OCI-LY1 (cell line): ENCODE data around the gene GPHA2.
A peak's percentile ranks its signal among the peaks of the same experiment; 100 is the strongest.
"Not testable (repeated sequence)": the region's sequence is repeated elsewhere in the genome, so short reads cannot be mapped to it uniquely, and the experiment has no call there.

Experiments used
- H2AFZ ChIP-seq: fragments of 200-600 bp; sonication (generic), shearing (Covaris generic); 2 replicates; pipeline ENCODE4 v1.6.0; 2014; ENCODE audit warnings: antibody characterized with exemption, mild to moderate bottlenecking, low read length
- H3F3A ChIP-seq: fragments of 200-600 bp; sonication (generic), shearing (Covaris generic); 2 replicates; pipeline ENCODE4 v1.6.0; 2014; ENCODE audit warnings: mild to moderate bottlenecking, antibody characterized with exemption, low read length, moderate library complexity; ENCODE audit not compliant: insufficient read depth
- H3K27ac ChIP-seq: fragments of 200-600 bp; sonication (generic); 2 replicates; pipeline ENCODE4 v1.5.1; 2014; ENCODE audit warnings: low read length, mixed run types, mild to moderate bottlenecking, low read depth; ENCODE audit not compliant: poor library complexity, severe bottlenecking
- H3K27me3 ChIP-seq: fragments of 200-600 bp; sonication (generic); 2 replicates; pipeline ENCODE4 v1.6.0; 2014; ENCODE audit warnings: antibody characterized with exemption, mild to moderate bottlenecking, low read length, moderate library complexity; ENCODE audit not compliant: insufficient read depth
- H3K36me3 ChIP-seq: fragments of 200-600 bp; sonication (generic); 2 replicates; pipeline ENCODE4 v1.6.1; 2014; ENCODE audit warnings: mild to moderate bottlenecking, antibody characterized with exemption, low read length, moderate library complexity, mixed read lengths; ENCODE audit not compliant: insufficient read depth
- H3K4me1 ChIP-seq: fragments of 200-600 bp; sonication (generic); 2 replicates; pipeline ENCODE4 v1.5.1; 2014; ENCODE audit warnings: mild to moderate bottlenecking, low read length, moderate library complexity; ENCODE audit not compliant: insufficient read depth, severe bottlenecking
- H3K4me2 ChIP-seq: fragments of 200-600 bp; sonication (generic), shearing (Covaris generic); 2 replicates; pipeline ENCODE4 v1.6.1; 2014; ENCODE audit warnings: low read length
- H3K4me3 ChIP-seq: fragments of 200-600 bp; sonication (generic); 2 replicates; pipeline ENCODE4 v1.5.1; 2014; ENCODE audit warnings: low read length, low read depth, mild to moderate bottlenecking, mixed read lengths; ENCODE audit not compliant: poor library complexity, severe bottlenecking
- H3K79me2 ChIP-seq: fragments of 200-600 bp; shearing (Covaris generic); 2 replicates; pipeline ENCODE4 v1.6.1; 2016; ENCODE audit warnings: mixed run types, low read length, mixed read lengths; ENCODE audit not compliant: insufficient read depth
- H3K9ac ChIP-seq: fragments of 200-600 bp; sonication (generic), shearing (Covaris generic); 2 replicates; pipeline ENCODE4 v1.6.1; 2014; ENCODE audit warnings: mild to moderate bottlenecking, low read length, mixed read lengths
- H3K9me2 ChIP-seq: fragments of 200-600 bp; sonication (generic), shearing (Covaris generic); 2 replicates; pipeline ENCODE4 v1.6.1; 2014; ENCODE audit warnings: low read depth, mild to moderate bottlenecking, low read length, mixed read lengths
- H3K9me3 ChIP-seq: fragments of 200-600 bp; shearing (Covaris generic); 2 replicates; pipeline ENCODE4 v1.6.1; 2014; ENCODE audit warnings: low read length, mixed read lengths
- H4K20me1 ChIP-seq: fragments of 200-600 bp; sonication (generic), shearing (Covaris generic); 2 replicates; pipeline ENCODE4 v1.6.0; 2016; ENCODE audit warnings: mild to moderate bottlenecking, low read length; ENCODE audit not compliant: insufficient read depth
- CTCF ChIP-seq: fragments of 200-600 bp; sonication (generic), shearing (Covaris generic); IDR thresholded peaks from 2 replicates; pipeline ENCODE4 v1.5.1; 2017; ENCODE audit warnings: mild to moderate bottlenecking, antibody characterized with exemption, low read length, moderate library complexity, mixed read lengths
- EZH2 ChIP-seq: fragments of 200-600 bp; sonication (generic), shearing (Covaris generic); IDR thresholded peaks from 2 replicates; pipeline ENCODE4 v1.8.0; 2017; ENCODE audit warnings: borderline replicate concordance, mixed run types, mild to moderate bottlenecking, antibody characterized with exemption, low read length, moderate library complexity, mixed read lengths

The GPHA2 gene, protein sequence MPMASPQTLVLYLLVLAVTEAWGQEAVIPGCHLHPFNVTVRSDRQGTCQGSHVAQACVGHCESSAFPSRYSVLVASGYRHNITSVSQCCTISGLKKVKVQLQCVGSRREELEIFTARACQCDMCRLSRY

DNA sequence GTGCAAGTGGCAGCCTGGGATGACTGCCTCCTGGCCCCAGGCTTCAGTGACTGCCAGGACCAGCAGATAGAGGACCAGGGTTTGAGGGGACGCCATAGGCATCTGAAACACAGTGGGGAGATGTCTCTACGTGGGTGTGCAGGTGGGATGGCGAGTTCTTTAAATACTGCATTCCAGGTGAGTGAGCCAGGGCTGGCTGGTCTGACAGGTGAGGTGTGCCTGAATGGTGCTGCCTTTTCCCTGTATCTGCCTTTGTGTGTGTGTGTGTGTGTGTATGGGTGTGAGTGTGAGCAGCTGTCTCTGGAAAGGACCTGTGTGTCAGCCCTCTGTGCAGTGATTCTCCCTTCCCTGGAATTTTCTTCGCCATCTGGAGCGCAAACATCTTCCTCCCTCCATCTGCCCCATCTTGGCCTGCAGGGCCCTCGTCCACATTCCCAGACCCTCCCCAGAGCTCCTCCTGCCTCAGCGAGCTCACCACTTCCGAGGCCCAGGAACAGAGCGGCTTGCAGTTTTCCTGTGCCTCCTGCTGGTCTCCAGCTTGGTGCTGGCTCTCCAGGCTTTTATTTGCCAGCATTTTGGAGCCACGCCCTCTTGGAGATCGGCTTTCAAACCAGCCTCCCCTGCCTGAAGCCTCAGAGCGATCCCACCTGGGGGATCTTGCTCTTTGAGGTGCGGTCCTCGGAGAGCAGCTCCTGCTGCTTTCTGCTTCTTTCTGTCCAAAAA is at the start of gene GPHA2:
GPHA2 (minus strand) TSS at position 535 of the 723 bp plus-strand sequence; CDS start at position 102, 433 bp downstream.
- H3K4me1 ChIP-seq = no peaks in the 10 kb centered on the region
- H4K20me1 ChIP-seq = no peaks in the 10 kb centered on the region
- H3K9me2 ChIP-seq = no peaks in the 10 kb centered on the region
- H3K4me3 ChIP-seq = no peak within 1 kb of the TSS
- H3K79me2 ChIP-seq = no peaks in the 10 kb centered on the region
- H3K36me3 ChIP-seq = peaks cover 25% of the 10 kb centered on the region
- no peaks in the 10 kb centered on the region for H3F3A ChIP-seq
- H2AFZ ChIP-seq = no peak within 1 kb of the TSS
- H3K9me3 ChIP-seq = no peaks in the 10 kb centered on the region
- no peak within 1 kb of the TSS for H3K4me2 ChIP-seq
- no peak for TF ChIP-seq EZH2
- no peak for TF ChIP-seq CTCF
- H3K27me3 ChIP-seq = no peaks in the 10 kb centered on the region; the same call in 1 of the 2 replicates
- no peak within 1 kb of the TSS for H3K9ac ChIP-seq
- H3K27ac ChIP-seq = no peak within 1 kb of the TSS

DNA sequence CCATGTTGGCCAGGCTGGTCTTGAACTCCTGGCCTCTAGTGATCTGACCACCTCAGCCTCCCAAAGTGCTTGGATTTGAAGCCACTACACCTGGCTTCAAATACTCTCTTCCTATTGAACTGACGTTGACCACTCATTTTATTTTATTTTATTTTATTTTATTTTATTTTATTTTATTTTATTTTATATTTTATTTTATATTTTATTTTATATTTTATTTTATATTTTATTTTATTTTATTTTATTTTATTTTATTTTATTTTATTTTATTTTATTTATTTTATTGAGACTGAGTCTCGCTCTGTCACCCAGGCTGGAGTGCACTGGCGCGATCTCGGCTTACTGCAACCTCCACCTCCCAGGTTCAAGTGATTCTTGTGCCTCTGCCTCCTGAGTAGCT is 47.6 kb upstream of the GPHA2 start:
- not testable (repeated sequence) for H3K9me2 ChIP-seq, H3K79me2 ChIP-seq, H3K4me3 ChIP-seq, H3K9me3 ChIP-seq, H3F3A ChIP-seq, H4K20me1 ChIP-seq, H3K36me3 ChIP-seq, H3K9ac ChIP-seq, H3K27ac ChIP-seq, H2AFZ ChIP-seq, H3K4me2 ChIP-seq, H3K27me3 ChIP-seq
- H3K4me1 ChIP-seq = peaks cover 11% of the 10 kb centered on the region

DNA sequence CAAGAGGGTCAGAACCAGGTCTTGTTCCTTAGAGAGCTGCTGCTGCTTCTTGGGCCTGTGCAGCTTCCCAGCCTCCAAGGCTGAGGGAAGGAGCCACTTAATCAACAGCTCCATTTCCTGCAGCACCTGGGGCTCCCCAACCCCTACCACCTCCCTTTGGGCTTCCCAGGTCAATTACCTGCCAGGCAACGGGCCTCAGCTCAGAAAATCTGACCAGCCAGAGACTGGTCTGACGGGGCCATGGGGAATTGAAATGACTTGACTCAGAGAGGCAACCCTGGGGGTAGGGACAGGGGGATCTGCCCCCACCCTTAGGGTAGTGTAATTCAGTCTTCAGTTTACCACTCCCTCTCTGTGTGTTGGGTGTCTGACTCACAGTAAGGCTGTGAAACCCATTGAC is 41.0 kb upstream of the GPHA2 start:
- Histone ChIP-seq H3F3A (no peaks in the 10 kb centered on the region), H3K79me2 (no peaks in the 10 kb centered on the region), H3K4me2 (no peak overlapping the region), H3K27me3 (no peaks in the 10 kb centered on the region; the same call in 1 of the 2 replicates), H3K27ac (no peak overlapping the region), H3K9me2 (no peaks in the 10 kb centered on the region), H3K4me1 (peaks cover 28% of the 10 kb centered on the region), H3K36me3 (no peaks in the 10 kb centered on the region), H2AFZ (no peak overlapping the region), H3K9ac (no peak overlapping the region), H3K9me3 (no peaks in the 10 kb centered on the region), H4K20me1 (no peaks in the 10 kb centered on the region), H3K4me3 (no peak overlapping the region)
- TF ChIP-seq EZH2 (no peak), CTCF (no peak)

- Histone ChIP-seq H3K4me1 (peaks cover 39% of the 10 kb centered on the region), H3K27me3 (no peaks in the 10 kb centered on the region; the same call in 1 of the 2 replicates), H3K4me3 (no peak overlapping the region), H3K9me2 (no peaks in the 10 kb centered on the region), H3K36me3 (no peaks in the 10 kb centered on the region), H2AFZ (no peak overlapping the region), H4K20me1 (no peaks in the 10 kb centered on the region), H3K9ac (no peak overlapping the region), H3F3A (no peaks in the 10 kb centered on the region), H3K9me3 (no peaks in the 10 kb centered on the region), H3K27ac (peak overlapping the region; percentile 43), H3K79me2 (no peaks in the 10 kb centered on the region), H3K4me2 (peak overlapping the region; percentile 11; the same call in 1 of the 2 replicates)
- no peak for TF ChIP-seq EZH2
- TF ChIP-seq CTCF = no peak
Observed at GRCh38 chr11:64974124-64974523, 38.4 kb upstream of the GPHA2 start.
